Superior temporal gyrus (tissue), 1 donor: Measurements from ENCODE around the gene CCDC40.
A peak's percentile ranks its signal among the peaks of the same experiment; 100 is the strongest.
"Not testable (repeated sequence)": the region's sequence is repeated elsewhere in the genome, so short reads cannot be mapped to it uniquely, and the experiment has no call there.

Experiments used
- DNase-seq: peaks from one replicate; pipeline ENCODE4 v3.0.0-alpha.2; 2016; ENCODE audit errors: extremely low spot score

Gene CCDC40

DNA sequence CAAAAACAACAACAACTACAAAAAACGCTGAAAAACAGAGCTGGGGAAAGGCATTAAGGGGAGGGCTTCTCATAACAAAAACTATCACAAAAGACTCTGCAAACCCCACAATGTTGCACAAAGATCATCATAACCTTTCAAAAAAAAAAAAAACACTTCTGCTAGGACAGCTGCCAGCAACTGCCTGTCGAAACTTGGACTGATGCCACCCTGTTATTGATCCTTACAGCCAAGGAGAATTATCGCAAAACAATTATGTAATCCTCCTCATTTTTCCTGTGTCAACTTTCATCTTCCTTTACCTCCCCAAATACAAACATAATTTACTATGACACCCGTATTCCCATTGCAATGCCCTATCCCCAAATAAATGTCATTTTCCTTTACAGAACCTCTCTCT is 9.3 kb downstream of the CCDC40 start:
- DNase-seq: no peak

DNA sequence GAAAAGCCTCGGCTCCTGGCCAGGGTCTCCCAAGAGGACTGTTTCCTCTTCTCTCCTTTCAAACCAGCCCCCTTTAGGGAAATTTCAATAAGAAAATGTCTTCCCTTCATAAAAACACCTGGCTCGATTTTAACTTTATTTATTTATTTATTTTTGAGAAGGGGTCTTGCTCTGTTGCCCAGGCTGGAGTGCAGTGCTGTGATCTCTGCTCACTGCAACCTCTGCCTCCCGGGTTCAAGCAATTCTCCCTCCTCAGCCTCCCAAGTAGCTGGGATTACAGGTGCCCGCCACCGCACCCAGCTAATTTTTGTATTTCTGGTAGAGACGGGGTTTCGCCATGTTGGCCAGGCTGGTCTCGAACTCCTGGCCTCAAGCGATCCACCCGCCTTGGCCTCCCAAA is 10.3 kb downstream of the CCDC40 start:
- DNase-seq: not testable (repeated sequence)

DNA sequence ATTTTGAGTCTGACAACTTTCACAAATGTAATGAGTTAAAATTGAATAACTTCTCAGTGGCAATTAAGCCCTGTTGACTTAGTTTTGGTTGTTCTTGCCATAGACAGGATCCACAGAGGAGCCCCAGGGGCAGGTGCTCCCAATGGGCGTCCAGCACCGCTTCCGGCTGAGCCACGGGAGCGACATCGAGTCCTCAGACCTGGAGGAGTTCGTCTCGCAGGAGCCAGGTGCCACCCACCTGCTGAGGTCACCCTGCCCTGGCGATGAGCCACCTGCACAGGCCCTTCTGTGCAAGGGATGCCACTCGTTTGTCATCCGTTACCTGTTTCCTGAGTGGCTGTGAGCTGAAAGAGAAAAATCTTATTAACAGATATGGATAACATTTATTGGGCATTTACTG is 10.7 kb downstream of the CCDC40 start:
- no peak for DNase-seq

DNA sequence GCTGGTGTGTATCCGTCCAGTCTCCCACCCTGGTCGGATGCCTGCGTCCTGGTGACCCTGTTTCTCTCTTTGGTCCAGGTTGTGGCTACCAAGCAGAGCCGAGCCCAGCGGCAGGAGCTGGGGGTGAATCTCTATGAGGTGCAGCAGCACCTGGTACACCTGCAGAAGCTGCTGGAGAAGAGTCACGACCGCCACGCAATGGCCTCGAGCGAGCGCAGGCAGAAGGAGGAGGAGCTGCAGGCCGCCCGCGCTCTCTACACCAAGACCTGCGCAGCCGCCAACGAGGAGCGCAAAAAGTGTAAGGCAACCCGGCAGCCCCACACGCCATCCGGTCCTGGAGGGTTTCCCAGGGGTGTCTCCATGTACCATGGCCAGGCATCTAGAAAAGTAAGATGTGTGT is 13.5 kb downstream of the CCDC40 start:
- DNase-seq: no peak

- DNase-seq: no peak
These were observed 14.3 kb downstream of the CCDC40 start for GRCh38 chr17:80050706-80051105.

- DNase-seq: no peak
These were observed 15.2 kb downstream of the CCDC40 start for GRCh38 chr17:80051681-80052080.

- DNase-seq: no peak
These were observed 16.7 kb downstream of the CCDC40 start for GRCh38 chr17:80053102-80053501.

- DNase-seq: no peak
These were observed 19.2 kb downstream of the CCDC40 start for GRCh38 chr17:80055597-80055996.

GRCh38 chr17:80058311-80058955 is 22.0 kb downstream of the CCDC40 start:
- no peak for DNase-seq

GRCh38 chr17:80060644-80061043 is 24.2 kb downstream of the CCDC40 start:
- DNase-seq: no peak

GRCh38 chr17:80061421-80061820 is 25.0 kb downstream of the CCDC40 start:
- DNase-seq: no peak

DNA sequence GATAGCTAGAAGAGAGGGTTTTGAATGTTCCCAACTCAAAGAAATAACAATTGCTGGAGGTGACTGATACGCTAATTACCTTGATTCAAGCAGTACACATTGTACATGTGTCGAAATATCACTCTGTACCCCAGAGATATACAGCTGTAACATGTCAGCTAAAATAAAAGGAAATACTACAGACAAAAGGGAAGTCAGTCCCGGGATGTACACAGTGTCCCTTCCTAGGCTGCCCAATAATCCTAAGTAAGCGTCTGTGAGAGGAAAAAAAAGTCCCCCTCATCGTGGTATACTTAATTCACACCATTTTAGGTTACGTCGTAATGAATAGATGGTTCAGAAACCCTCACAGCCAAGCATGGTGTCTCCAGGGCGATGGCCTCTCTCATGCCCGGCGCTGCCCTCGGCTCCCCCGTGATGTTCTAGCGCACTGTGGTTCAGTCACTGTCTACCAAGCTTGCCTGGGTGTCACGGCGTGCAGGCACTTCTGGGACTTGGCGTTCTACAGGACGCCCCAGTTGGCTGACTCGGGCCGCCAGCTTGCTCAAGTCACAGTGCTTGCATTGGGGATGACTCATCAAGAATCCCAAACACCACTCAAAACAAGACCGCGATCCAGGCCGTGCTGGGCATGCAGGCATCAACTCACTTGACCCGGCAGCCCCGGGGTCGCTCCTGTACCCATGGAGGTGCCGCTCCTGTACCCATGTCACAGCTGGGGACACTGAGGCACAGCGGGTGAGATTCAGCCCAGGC is 27.6 kb downstream of the CCDC40 start:
- no peak for DNase-seq

DNA sequence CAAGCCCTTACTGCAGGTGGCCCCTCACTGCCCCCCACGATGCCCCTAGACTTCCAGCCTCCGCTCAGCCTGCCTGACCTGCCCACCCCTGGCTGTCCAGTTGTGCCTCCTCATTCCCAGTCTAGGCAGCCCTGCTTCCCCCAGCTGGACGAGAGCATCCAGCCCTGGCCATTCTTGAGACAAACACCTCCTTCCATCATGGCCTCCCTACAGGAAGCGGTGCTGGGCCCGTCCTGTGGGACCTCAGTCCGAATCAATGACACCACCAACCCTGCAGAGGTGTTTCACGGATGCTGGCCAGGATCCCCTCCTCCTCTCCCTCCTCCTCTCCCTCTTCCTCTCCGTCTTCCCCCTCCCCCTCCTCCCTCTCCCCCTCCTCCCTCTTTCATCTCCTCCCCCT is 28.3 kb downstream of the CCDC40 start:
- DNase-seq: no peak

DNA sequence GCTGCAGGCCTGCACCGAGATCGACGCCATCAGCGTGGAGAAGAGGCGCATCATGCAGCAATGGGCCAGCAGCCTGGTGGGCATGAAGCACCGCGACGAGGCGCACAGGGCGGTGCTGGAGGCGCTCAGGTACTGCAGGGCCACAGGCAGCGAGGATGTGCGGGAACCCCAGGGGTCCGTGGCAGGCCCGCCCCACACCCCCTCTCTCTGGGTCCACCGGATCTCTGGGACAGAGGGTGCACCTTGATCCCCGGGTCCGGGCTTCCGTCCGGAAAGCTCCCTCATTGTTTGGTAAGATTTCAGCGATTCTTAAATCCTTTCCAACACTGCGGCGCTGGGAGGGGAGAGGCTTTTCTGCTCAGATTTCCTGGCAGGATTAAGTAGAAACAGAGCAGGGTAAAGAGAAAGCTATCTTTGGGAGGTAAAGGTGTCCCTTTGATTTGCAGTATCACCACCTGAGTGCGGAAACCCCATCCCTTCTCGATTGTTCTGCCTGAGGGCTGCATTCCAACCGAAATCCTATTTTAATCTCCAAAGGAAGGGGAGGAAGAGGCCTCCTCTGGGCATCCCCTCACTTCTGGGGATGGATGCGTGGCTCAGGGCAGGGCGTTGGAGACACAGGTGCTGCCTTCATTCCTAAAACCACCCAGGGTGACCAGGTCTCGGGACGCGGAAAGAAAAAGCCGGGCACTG is 29.2 kb downstream of the CCDC40 start:
- no peak for DNase-seq

DNA sequence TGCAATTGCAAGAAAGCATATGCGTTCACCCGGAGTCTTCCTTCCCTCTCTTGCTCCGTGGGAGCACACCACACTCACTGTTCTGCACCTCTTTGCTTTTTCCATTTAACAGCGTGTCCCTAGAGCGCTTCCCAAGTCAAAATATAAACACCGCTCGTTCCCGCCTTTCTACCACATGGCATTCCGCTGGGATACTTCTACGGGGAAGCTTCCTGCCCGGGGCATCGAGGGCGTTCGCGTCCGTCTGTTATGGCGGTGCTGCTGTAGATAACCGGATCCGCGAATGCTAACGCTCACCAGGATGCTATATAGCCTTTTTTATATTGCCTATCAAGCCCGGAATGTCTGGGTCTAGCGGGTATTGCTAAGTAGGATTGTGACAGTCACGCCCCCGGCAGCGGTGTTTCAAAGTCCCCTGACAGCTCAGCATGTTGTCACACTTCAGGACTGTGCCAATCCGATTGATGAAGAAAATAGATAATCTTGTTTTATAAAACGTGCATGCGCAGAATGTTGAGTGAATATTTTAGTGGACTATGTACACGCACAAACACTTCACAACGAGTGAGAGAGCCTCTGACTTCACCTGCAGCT is 31.0 kb downstream of the CCDC40 start:
- DNase-seq: no peak

DNA sequence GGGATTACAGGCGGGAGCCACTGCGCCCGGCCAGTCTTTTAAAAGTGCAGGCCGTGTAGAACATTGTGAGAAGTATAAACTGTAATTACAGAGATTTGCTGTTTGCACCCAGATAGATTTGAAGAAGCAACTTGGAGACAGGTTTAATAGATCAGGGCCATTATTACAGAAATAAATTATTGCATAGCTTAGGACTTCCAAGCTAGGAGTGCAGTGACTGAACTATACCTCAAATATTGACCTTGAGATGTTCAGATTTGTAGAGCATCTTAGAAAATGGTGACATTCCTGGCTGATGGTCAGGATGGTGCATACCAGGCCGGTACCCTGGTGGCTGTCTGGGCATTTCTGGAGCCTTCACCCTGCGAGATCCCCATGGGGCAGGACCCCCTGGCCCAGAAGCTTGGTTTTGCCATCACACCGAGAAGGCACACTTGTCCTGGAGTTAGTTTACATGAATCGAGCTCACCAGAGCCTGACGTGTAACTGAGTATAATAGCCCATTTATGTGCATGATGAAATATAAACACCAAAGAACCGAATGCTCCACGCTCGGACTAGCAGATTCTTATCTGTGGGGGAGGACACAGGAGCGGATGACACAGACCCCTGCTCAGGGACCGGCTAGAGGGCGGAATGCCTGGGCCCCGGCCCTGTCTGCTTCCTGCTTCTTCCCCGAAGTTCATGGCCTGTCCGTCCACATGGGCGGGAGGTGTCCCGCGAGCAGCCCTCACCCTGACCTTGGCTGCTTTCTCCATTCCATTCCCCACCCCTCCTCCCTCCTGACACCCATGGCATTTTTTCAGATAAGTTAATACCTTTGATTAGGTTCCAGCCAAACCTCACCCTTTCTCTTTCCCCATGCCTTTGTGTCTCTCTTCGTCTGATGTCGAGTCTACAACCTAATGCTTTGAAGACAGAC is 32.1 kb downstream of the CCDC40 start:
- DNase-seq: no peak

DNA sequence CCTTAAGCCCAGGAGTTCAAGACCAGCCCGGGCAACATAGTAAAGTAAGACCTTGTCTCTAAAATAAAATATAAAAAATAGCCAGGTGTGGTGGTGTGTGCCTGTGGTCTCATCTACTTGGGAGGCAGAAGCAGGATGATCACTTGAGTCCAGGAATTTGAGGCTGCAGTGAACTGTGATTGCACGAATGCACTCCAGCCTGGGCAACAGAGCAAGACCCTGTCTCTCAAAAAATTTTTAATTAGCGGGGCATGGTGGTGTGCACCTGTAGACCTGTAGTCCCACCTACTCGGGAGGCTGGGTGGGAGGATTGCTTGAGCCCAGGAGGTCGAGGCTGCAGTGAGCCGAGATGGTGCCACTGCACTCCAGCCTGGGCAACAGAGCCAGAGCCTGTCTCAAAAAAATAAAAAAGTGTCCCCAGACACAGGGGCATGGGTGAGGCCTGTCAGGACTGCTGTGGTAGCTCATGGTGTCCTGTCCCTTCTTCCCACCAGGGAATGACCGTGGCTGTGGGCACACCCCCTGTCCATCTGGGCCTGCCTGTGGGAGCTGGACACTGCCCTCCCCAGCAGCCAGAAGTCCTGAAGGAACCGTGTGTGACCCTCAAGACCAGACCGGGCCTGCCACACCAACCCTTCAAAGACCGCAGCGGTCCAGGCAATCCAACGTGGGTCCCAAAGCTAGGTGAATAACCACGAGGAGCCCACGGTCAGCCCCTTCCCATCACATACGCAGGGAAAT is 34.1 kb downstream of the CCDC40 start:
- no peak for DNase-seq

DNA sequence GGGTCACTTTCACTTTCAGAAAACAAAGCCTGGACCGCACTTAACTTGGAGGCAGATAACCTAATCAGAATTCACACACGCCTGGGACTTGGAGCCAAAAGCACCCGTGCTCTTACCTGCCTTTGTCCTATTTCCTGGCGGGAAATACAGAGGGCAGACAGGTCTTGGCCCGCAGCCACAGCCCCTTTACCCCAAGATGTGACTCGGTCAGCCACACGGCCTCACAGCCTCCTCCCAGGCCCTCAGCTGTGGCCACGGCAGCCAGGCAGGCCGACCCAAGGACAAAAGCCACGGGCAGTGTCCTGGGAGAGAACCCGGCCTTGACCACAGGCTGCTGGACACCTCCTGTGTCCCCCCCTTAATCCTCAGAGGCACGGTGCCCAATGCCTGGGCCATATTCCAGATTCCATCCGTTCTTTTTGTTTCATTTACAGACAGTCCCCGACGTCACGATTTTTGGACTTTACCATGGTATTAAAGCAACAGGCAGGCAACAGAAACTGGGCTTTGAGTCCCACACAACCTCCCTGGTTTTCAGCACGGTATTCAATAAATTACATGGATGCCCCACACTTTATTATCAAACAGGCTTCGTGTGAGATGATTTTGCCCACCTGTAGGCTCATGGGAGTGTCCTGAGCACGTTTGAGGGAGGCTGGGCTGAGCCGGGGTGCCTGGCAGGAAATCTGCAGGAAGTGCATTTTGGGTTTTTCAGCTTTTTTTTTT is 34.8 kb downstream of the CCDC40 start:
- DNase-seq: peak; percentile 28

DNA sequence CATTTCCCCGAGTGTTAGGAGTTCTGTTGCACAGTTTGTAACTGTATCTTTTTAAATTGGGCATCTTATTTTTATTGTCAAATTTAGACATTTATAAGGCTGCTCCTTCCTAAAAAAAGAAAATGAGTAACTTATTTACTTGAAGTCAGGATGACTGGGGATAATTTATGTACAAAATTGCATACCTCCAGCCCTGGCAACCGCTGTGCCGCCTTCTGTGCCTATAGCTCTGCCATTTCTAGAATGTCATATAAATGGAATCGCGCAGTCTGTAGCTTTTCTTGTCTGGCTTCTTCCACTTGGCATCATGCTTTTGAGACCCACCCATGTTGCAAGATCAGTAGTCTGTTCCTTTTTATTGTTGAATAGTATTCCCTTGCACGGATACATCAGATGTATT is 36.0 kb downstream of the CCDC40 start:
- no peak for DNase-seq

GRCh38 chr17:80080081-80080480 is 43.6 kb downstream of the CCDC40 start:
- no peak for DNase-seq
